Measurements from ENCODE around the gene RUNX1. TPM values are rescaled to one million over a fixed set of nuclear protein-coding genes. Genes with fewer than 3 reads are reported as not detected.

The RUNX1 gene
- total and polyA plus RNA-seq, 5 experiments from 2014 or later, result 13.1 to 69.0 (median 22.6) TPM

GRCh38 chr21:34894401-34894800 lies 154.7 kb downstream of the RUNX1 start:
- DNase-seq (peak in 1 of 10 donors; percentile 11), ATAC-seq (no peak)
- H3K27me3 Mint-ChIP-seq, result no peaks in the 10 kb centered on the region
- peaks cover 20 to 55% (median 47%) of the 10 kb centered on the region in 4 donors for H3K4me1 Mint-ChIP-seq
- peak overlapping the region in 7 of 10 donors; percentile 5 to 52 (median 27) for H3K27ac Mint-ChIP-seq
- POLR2A ChIA-PET, result interaction anchor here (0.7 kb wide), 1 partner anchor 156 kb away, joined by 5 read pairs; no protein-coding TSS in a partner anchor
- H3K36me3 Mint-ChIP-seq, result peaks cover 6 to 12% (median 9%) of the 10 kb centered on the region in 3 donors
- H3K9me3 Mint-ChIP-seq, result peaks cover 0 to 16% (median 0%) of the 10 kb centered on the region in 9 donors
- H3K4me3 Mint-ChIP-seq, result no peak overlapping the region

- POLR2A ChIA-PET, result interaction anchor here (1.5 kb wide), 1 partner anchor 155 kb away, joined by 5 read pairs; no protein-coding TSS in a partner anchor
- H3K27me3 Mint-ChIP-seq, result no peaks in the 10 kb centered on the region
- H3K9me3 Mint-ChIP-seq, result peaks cover 0 to 4% (median 0%) of the 10 kb centered on the region in 9 donors
- peak in 1 of 10 donors; percentile 17 for DNase-seq
- peaks cover 28 to 65% (median 54%) of the 10 kb centered on the region in 4 donors for H3K4me1 Mint-ChIP-seq
- H3K27ac Mint-ChIP-seq, result peak overlapping the region in 4 of 10 donors; percentile 29 to 78 (median 61)
- H3K4me3 Mint-ChIP-seq, result peak overlapping the region in 8 of 10 donors; percentile 6 to 77 (median 58)
- no peak for ATAC-seq
- peaks cover 0 to 4% (median 3%) of the 10 kb centered on the region in 3 donors for H3K36me3 Mint-ChIP-seq
Measured at GRCh38 chr21:34892209-34892608, 156.9 kb downstream of the RUNX1 start.

GRCh38 chr21:34891613-34891943 lies 157.5 kb downstream of the RUNX1 start:
- POLR2A ChIA-PET, result interaction anchor here (1.5 kb wide), 1 partner anchor 156 kb away, joined by 5 read pairs; no protein-coding TSS in a partner anchor
- Mint-ChIP-seq H3K36me3 (peaks cover 0 to 4% (median 3%) of the 10 kb centered on the region in 3 donors), H3K27me3 (no peaks in the 10 kb centered on the region), H3K9me3 (peaks cover 0 to 1% (median 0%) of the 10 kb centered on the region in 9 donors), H3K27ac (peak overlapping the region in 6 of 10 donors; percentile 29 to 78 (median 66)), H3K4me3 (peak overlapping the region in 8 of 10 donors; percentile 56 to 77 (median 71)), H3K4me1 (peaks cover 27 to 60% (median 48%) of the 10 kb centered on the region in 4 donors)
- DNase-seq (no peak), ATAC-seq (no peak)

- no peaks in the 10 kb centered on the region for H3K27me3 Mint-ChIP-seq
- H3K4me1 Mint-ChIP-seq, result peaks cover 25 to 62% (median 46%) of the 10 kb centered on the region in 4 donors
- H3K4me3 Mint-ChIP-seq, result peak overlapping the region; percentile 53 to 94 (median 72)
- H3K36me3 Mint-ChIP-seq, result peaks cover 0 to 3% (median under 1%) of the 10 kb centered on the region in 3 donors
- peak overlapping the region in 5 of 10 donors; percentile 29 to 78 (median 70) for H3K27ac Mint-ChIP-seq
- ATAC-seq (no peak), DNase-seq (peak in 4 of 10 donors; percentile 7 to 18 (median 10))
- no peaks in the 10 kb centered on the region for H3K9me3 Mint-ChIP-seq
- POLR2A ChIA-PET, result interaction anchor here (1.9 to 5.9 kb wide), 2 partner anchors 157 to 510 kb away, joined by 13 to 72 read pairs; partner anchors contain the start of gene RUNX1
Measured at GRCh38 chr21:34890724-34891612, 158.1 kb downstream of the RUNX1 start.

GRCh38 chr21:34890470-34890723 lies 158.7 kb downstream of the RUNX1 start:
- Mint-ChIP-seq H3K4me3 (peak overlapping the region in 7 of 10 donors; percentile 28 to 94 (median 72)), H3K27ac (peak overlapping the region in 1 of 10 donors; percentile 64), H3K27me3 (no peaks in the 10 kb centered on the region), H3K4me1 (peaks cover 20 to 64% (median 41%) of the 10 kb centered on the region in 4 donors), H3K36me3 (peaks cover 0 to 3% (median 0%) of the 10 kb centered on the region in 3 donors), H3K9me3 (no peaks in the 10 kb centered on the region)
- ATAC-seq (no peak), DNase-seq (no peak)
- POLR2A ChIA-PET, result interaction anchor here (1.0 to 5.9 kb wide), 4 partner anchors 136 to 510 kb away, joined by 3 to 72 read pairs (median 18); partner anchors contain the start of gene RUNX1

GRCh38 chr21:34889676-34890469 lies 159.2 kb downstream of the RUNX1 start:
- ATAC-seq, result peak; percentile 56 to 60
- peak overlapping the region in 2 of 10 donors; percentile 65 to 80 for H3K27ac Mint-ChIP-seq
- no peaks in the 10 kb centered on the region for H3K9me3 Mint-ChIP-seq
- peaks cover 17 to 63% (median 38%) of the 10 kb centered on the region in 4 donors for H3K4me1 Mint-ChIP-seq
- peaks cover 0 to 3% (median 0%) of the 10 kb centered on the region in 3 donors for H3K36me3 Mint-ChIP-seq
- DNase-seq, result peak; percentile 49 to 80 (median 74)
- H3K4me3 Mint-ChIP-seq, result peak overlapping the region in 8 of 10 donors; percentile 28 to 94 (median 82)
- H3K27me3 Mint-ChIP-seq, result no peaks in the 10 kb centered on the region
- POLR2A ChIA-PET, result interaction anchor here (0.6 to 5.9 kb wide), 8 partner anchors 13 to 511 kb away, joined by 3 to 72 read pairs (median 3); partner anchors contain the start of gene RUNX1

GRCh38 chr21:34889320-34889675 lies 159.8 kb downstream of the RUNX1 start:
- Mint-ChIP-seq H3K4me1 (peaks cover 14 to 63% (median 34%) of the 10 kb centered on the region in 4 donors), H3K36me3 (peaks cover 0 to 3% (median 0%) of the 10 kb centered on the region in 3 donors), H3K27ac (peak overlapping the region in 7 of 10 donors; percentile 80 to 94 (median 87)), H3K4me3 (peak overlapping the region; percentile 84 to 95 (median 90)), H3K27me3 (no peaks in the 10 kb centered on the region), H3K9me3 (no peaks in the 10 kb centered on the region)
- DNase-seq (peak in 8 of 10 donors; percentile 26 to 59 (median 50)), ATAC-seq (peak in 1 of 2 donors; percentile 4)
- POLR2A ChIA-PET, result interaction anchor here (0.6 to 5.9 kb wide), 8 partner anchors 12 to 511 kb away, joined by 3 to 72 read pairs (median 3); partner anchors contain the start of gene RUNX1

GRCh38 chr21:34888569-34889319 lies 160.4 kb downstream of the RUNX1 start:
- ATAC-seq (peak; percentile 42 to 48), DNase-seq (peak; percentile 51 to 83 (median 64))
- POLR2A ChIA-PET, result interaction anchor here (1.0 to 5.9 kb wide), 6 partner anchors 12 to 1285 kb away, joined by 3 to 72 read pairs (median 6); partner anchors contain the start of gene RUNX1
- no peaks in the 10 kb centered on the region for H3K27me3 Mint-ChIP-seq
- H3K36me3 Mint-ChIP-seq, result peaks cover 0 to 3% (median 0%) of the 10 kb centered on the region in 3 donors
- peak overlapping the region in 9 of 10 donors; percentile 92 to 99 (median 95) for H3K27ac Mint-ChIP-seq
- peaks cover 12 to 63% (median 32%) of the 10 kb centered on the region in 4 donors for H3K4me1 Mint-ChIP-seq
- peak overlapping the region; percentile 91 to 99 (median 95) for H3K4me3 Mint-ChIP-seq
- no peaks in the 10 kb centered on the region for H3K9me3 Mint-ChIP-seq

GRCh38 chr21:34887725-34888568 lies 161.2 kb downstream of the RUNX1 start:
- DNase-seq (peak; percentile 60 to 88 (median 74)), ATAC-seq (peak; percentile 68 to 70)
- POLR2A ChIA-PET, result interaction anchor here (0.7 to 5.9 kb wide), 7 partner anchors 10 to 1286 kb away, joined by 3 to 72 read pairs (median 5); partner anchors contain the start of gene RUNX1
- peak overlapping the region; percentile 88 to 99 (median 95) for H3K27ac Mint-ChIP-seq
- peaks cover 12 to 63% (median 37%) of the 10 kb centered on the region in 4 donors for H3K4me1 Mint-ChIP-seq
- no peaks in the 10 kb centered on the region for H3K9me3 Mint-ChIP-seq
- H3K4me3 Mint-ChIP-seq, result peak overlapping the region; percentile 90 to 99 (median 94)
- no peaks in the 10 kb centered on the region for H3K27me3 Mint-ChIP-seq
- H3K36me3 Mint-ChIP-seq, result peaks cover 0 to 3% (median 3%) of the 10 kb centered on the region in 3 donors

GRCh38 chr21:34887105-34887442 lies 162.0 kb downstream of the RUNX1 start:
- no peaks in the 10 kb centered on the region for H3K27me3 Mint-ChIP-seq
- peaks cover 0 to 4% (median 3%) of the 10 kb centered on the region in 3 donors for H3K36me3 Mint-ChIP-seq
- peak overlapping the region in 4 of 10 donors; percentile 66 to 99 (median 88) for H3K27ac Mint-ChIP-seq
- no peaks in the 10 kb centered on the region for H3K9me3 Mint-ChIP-seq
- POLR2A ChIA-PET, result interaction anchor here (0.7 to 5.9 kb wide), 4 partner anchors 9 to 161 kb away, joined by 4 to 72 read pairs (median 15); partner anchors contain the start of gene RUNX1
- peaks cover 17 to 64% (median 43%) of the 10 kb centered on the region in 4 donors for H3K4me1 Mint-ChIP-seq
- DNase-seq (no peak), ATAC-seq (no peak)
- peak overlapping the region; percentile 73 to 99 (median 94) for H3K4me3 Mint-ChIP-seq

Data from naive thymus-derived CD8-positive, alpha-beta T cell (primary cell).